GM19025 (cell line): ENCODE results near the gene TMEM271.

ENCODE experiments used
- ATAC-seq: cut with Tn5 transposase; IDR thresholded peaks from one replicate; pipeline ENCODE4 v1.9.1; 2021; ENCODE audit warnings: mild to moderate bottlenecking, low read depth, moderate library complexity; ENCODE audit not compliant: unreplicated experiment

Gene TMEM271

DNA sequence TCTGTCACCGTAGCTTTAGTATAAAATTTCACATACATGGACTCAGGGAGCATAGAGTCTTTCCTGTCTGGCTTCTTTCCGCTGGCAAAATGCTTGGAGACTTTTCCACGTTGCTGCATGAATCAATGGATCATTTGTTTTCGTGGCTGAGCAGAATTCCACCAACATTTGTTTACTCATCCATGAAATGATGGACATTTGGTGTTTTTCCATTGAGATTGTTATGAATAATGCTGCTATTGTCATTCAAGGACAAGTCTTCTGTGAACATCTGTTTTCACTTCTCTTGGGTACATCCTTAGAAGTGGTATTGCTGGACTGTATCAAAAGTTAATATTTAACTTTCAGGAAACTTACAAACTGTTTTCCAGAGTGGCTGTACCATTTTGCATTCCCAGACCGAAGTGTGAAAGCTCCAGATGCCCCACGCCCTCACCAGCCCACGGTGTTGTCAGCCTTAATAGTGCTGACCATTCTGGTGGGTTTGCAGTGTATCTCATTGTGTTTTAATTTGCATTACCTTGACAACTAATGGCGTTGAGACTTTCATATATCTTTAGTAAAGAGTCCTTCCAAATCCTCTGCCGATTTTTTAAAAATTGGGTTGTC, 5.8 kb upstream of the TMEM271 start:
- ATAC-seq = no peak

DNA sequence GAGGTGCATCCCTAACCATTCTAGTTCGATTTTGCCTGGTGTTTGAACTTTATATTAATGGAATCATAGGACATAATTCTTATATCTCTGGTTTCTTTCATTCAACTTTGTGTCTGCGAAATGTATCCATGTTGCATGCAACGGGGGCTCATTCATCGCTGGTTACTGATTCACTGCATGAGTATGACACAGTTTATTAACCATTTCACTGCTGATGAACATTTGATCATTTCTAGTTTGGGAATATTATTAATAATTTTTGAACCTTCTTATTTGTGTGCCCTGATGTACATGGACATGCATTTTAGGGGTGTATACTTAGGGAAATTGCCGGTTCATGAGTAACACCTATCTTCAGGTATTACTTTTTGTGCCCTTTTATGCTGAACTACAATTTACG, 5.1 kb upstream of the TMEM271 start:
- ATAC-seq = no peak

DNA sequence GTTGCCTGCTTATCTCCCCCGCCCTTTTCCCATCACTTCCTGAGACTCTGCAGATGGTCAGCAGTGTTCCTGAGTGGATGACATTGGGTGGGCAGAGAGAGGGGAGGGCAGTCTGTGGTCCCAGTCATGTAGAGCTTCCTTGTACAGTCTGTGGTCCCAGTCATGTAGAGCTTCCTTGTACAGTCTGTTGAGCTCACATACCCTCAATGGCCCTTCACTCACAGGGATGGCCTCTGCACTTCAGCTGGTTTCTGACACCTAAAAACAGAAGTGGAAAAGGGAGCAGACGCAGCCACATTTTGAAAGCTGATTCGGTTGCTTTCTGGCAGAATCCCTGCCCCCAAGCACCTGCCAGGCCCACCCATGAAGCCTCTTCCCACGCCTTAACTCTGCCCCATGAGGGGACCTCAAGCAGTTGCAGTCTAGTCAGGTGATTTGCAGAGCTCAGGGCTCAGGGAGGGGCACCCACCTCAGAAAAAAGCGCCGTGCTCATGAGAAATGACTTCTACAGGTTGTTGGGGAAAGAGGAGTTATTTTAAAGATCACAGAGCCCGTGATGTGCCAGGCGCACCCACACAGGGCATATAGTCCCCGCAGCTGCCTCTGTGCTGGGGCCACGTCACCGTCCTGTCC, 3.6 kb upstream of the TMEM271 start:
- no peak for ATAC-seq

DNA sequence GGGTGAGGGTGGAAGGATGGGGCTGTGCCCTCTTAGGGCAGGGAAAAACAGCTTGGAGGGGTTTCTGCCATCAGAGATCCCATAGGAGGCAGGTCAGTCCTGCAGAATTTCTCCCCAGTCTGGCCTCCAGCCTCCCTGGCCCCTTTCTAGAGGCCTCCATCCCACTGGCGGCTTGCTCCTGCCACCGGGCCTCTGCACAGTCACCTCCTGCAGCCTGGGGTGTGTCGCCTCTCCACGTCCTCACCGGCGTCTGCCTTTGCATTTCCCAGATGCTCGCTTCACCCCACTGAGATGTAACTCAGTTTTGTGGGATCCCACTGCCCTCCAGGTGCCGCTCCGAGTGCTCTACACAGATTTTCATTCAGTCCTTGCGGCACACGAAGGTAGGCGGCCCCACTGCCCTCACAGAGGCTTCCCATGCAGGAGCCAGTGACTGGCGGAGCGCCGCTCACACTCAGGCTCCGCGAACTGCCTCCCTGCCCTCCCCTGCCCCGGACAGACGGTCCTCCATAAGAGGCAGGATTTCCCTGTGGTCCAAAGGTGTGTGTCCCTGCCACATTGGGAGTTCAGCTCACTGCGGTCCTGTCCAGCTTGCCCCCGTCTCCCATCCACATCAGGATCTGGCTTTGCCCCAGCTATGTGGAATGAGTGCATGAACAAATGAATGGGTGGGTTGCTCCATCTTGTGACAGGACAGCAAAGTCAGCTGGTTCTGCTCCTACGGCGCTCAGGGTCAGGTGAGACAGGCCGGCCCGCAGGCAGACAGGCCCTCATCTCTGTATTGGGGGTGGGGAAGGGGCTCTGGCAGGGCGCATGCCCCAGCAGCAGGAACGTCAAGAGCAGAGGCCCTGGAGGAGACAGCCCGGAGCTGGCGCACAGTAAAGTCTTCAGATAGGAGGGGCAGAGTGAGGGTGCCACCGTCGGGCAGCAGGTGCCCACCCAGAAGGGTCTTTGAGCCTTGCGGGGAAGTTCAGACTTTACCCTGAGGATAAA, 2.7 kb upstream of the TMEM271 start:
- ATAC-seq = no peak

DNA sequence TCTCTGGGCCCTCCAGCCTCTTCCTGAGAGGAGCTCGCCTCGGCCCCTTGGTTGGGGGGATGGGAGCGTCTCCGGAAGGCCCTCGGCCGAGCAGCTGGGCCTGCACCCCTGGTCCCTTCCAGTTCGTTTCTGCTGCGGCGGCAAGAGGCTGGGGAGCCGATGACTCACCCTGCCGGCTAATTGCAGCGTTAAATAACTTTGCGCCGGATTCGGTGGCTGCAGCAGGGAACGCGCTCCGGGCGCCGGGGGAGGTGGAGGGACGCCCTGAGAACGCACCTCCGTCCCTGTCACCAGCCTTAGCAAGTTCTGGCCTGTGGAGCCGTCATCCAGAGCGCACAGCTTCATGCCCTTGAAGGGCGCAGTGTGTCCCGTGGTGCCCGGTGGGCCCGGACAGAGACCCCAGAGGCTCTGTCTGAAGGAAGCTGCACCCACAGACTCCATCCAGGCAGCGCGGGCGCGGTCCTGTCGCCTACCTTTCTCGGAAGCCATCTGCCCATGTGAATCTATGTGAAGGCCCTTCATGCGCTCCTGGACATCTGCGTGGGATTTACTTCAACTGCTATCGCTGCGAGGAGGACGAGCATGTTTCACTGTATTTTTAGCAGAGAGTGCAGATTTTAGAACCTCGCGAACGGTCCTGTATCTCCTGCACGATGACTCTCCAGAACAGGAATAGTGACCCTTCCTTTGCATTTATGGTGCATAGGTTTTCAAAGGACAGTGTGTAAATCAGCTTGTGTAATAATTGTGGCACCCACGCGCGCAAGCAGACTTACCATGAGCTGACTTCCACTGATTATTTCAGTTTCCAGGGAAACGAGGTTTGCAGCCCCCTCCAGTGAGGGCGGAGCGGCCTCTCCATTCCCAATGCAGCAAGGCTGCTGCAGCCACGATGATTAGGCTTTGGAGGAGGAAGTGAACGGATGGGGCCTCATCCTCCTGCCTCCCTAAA, 1.7 kb upstream of the TMEM271 start:
- no peak for ATAC-seq

DNA sequence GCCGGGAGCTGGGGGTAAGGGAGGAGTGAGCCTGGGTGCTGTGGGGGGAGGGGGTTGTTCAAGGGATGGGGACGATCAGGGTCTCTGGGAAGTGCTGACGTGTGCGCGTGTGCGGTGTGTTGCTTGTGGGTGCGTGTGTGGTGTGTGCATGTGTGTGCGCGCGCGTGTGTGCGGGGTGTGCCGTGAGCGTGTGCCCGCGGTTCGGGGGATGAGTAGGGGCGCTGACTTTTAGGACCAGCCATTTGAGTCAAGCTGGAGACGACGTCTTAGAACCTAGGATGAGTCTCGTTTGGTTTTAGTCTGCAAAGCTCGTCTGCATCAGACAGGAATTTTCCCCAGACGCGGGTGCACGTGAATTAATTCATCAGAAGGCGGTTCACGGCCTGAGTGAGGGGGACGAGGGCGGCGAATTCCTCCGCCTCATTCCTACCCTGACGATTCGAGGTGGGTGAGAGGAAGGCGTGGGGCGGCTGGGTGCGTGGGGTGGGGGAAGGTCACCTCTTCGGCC, 950 bp upstream of the TMEM271 start:
- ATAC-seq = no peak

DNA sequence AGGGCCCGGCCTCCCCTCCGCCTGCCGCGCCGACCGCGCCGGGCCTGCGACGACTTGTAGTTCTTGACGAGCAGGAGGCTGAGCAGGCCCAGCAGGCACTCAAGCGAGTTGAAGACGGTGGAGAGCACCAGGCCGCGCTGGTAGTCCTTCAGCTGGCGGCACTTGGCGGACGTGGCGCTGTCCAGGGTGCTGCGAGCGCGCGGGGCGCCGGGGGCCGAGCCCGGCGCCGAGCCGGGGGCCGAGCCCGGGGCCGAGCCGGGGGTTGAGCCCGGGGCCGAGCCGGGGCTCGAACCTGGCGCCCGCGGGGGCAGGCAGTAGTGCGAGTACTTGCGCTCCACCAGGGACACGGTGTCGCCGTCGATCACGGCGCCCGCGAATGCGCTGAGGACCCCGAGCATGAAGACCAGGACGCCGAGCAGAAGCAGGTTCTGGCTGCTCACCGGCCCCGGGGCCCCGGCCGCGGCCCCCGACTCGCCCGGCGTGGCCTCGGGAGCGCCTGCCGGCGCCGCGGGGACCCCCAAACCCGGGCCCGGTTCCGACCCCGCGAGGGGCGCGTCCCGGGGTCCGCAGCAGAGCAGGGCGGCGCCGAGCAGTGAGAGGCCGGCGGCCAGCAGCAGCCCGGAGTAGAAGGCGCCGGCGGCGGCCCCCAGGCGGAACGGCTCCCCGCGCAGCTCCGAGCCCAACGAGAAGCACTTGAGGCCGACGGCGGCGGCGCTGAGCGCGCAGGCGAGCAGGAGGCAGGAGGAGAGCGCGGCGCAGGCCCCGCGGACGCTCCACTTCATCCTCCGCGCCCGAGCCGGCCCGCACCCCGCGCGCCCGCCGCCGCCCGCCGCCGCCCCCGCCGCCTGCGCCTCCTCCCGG, 584 bp downstream of the TMEM271 start:
- no peak for ATAC-seq

DNA sequence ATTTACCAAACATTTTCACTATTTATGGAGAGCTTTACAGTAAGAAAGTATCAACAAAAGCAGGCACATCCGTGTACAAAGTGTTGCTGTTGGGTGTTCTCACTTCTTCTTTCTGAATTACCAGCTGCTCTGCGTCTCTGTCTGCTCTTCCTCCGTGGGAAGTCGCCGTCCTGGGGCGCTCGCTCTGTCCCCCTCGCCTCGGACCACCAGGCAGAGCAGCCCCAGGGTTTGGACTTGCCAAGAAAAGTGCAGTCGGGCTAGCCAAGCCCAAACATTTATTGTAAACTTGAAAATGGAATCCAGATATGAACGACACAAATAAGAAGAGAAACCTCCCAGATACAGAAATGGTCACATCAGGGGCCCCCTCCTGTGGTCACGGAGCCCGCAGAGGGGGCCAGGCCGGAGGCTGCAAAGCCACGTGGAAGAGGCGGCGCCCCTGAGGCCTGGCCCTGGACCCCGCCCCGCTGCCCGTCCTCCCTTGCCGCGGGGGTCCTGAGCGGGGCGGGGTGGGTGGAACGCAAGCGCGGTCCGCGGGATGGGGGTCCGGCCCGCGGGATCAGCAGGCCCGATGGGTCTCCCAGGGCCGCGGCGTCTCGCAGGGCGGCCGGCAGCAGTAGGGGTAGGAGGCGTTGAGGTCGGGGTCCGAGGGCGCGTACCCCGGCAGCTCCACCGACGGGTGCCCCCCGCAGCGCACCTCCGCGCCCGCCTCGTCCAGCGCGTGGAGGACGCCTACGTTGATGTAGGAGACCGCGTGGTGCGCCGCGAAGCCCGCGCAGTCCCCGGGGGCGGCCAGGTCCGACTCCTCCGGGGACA, 1.5 kb downstream of the TMEM271 start:
- no peak for ATAC-seq

DNA sequence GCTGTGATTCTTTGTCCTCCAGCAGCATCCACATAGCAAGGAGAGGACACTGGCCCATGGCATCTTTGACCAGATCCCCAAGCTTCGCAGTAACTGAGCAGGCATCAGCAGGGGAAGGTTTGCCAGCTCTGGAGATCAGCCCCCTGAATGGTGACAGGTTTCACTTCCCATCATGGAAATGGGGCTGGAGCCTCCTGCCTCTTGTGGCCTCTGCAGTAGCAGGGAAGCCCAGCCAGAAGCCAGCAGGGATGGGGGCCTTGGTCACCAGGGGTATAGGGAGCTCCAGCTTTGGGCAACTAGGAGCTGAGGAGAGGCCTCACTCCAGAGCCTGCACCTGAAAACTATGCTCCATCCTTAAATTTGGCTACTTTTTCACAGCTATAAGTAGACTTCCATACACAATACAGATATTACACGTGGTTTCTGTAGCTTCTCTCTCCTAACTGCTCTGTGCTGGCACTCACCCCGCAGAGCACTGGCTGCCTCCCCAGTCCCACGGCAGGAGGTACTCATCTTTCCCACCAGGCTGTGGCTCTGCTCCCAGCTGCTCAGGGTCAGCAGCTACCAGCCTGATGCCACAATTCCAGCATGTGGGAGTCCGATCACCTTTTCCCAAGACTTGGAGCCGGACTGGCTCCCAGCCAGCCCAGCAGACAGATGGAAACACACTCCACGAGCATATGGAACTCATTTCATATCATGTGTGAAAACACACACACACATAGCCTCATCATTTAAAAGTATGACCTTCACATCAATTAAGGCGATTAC, 2.8 kb downstream of the TMEM271 start:
- no peak for ATAC-seq

DNA sequence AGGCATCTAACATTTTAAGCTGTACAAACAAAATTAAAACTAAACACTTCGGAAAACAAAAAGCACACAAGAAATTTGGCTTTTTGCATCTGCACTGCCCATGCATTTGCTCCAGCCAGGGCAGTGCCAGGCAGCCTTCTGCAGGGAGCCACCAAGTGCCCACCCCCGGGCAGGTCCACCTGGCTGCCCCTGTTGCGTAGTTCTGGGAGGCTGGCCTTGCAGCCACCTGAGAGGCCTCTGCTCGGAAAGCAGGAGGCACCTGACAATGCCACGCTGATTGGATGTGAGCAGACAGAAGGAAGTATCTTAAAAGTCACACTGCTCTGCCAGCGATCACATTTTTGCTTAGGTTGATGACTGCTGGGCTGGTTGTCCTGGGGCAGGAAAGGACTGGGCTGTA, 3.5 kb downstream of the TMEM271 start:
- no peak for ATAC-seq

DNA sequence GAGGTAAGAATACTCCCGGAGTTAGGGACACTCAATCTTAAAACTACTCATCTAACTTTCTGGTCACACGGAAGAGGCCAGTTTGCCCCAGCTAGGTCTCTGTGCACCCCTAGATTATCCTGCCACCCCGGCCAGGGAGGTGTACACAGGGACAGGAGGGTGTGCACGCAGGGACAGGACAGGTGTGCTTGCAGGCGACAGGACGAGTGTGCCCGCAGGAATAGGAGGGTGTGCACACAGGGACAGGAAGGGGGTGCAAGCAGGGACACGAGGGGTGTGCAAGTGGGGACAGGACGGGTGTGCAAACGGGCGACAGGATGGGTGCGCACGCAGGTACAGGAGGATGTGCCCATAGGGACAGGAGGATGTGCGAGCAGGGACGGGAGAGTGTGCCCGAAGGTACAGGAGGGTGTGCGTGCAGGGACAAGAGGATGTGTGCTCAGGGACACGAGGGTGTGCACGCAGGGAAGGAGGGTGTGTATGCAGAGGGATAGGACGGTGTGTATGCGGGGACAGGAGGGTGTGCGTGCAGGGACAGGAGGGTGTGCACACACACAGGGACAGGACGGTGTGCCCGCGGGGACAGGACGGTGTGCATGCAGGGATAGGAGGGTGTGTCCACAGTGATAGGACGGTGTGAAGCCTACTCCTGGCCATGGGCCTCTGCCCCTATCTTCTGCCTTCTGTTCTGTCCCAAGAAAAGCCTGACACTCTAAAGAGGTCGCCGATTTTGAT, 4.1 kb downstream of the TMEM271 start:
- ATAC-seq = no peak

DNA sequence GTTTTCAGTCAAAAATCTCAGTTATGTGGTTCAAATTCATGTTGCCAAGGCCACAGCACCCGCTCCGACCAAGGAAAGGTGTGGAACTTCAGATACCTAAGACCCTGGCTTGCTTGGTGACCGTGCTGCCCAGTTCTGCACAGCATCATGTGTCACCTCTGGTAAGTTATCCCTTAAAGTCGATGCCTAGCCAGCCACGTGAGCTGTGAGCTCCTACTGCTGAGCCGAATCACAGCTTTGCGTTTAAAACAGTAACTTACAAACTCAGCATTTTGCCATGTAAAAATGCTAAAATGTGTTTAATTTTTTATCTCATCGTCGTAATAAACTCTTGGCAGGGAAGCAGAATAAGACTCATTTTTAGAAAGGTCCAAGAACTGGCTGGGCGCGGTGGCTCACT, 5.3 kb downstream of the TMEM271 start:
- ATAC-seq = no peak

DNA sequence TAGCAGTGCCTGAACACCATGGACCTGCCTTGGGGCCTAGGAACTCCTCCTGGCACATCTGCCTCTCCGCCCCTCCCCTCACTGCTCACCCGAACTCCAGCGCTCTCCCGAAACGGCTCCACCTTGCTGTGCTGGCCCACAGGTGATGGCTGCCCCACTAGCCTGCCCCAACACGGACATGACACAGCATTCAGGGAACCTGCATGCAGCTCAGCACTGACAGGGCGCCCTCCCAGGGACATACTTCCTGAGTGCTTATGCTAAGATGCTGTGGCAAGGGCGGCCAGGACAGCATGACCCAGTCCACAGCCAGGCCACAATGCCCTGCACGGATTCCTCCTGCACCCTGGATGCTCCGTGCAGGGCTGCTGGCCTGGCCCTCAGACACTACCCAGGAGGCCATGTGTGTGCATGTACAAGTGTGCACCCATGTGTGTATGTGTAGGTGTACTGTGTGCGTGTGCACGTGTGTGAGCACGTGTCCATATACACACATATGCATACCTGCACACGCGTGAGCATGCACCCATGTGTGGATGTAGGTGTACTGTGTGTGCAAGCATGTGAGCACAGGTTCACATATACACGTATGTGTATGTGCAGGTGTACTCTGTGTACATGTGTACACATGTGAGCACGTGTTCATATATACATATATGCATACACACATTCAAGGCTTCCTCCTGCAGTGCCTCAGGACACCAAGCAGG, 6.0 kb downstream of the TMEM271 start:
- ATAC-seq = no peak

DNA sequence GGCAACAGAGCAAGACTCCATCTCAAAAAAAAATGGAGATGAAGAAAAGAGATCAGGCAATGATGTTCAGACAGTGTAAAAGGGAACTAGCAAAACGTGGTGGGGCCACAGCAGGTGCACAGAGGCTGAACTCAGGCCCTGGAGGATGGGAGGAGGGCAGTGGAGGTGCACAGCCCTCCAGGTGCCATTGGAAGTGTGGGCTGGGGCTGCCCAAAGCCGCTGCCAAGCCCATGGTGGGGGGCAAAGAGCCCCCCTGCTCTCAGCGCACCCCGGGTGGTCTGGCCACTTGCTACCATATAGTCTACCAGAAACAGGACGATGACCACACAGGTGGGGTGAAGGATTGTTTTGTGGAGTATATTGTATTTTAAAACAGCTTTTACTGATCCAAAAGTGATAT, 7.1 kb downstream of the TMEM271 start:
- no peak for ATAC-seq

DNA sequence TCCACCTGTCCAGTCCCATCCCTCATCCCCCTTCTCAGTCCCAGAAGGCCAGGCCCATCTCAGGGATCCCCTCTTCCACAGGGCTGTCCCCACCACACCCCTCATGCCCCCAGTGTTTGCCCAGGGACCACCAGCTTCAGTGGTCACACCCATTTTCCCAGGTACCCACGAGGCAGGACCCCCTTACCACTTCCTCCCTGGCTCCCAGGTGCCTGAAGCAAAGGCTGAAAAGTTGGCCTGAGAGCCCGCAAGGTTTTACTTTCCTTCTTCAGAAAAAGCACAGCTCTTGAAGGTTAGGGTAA, 7.8 kb downstream of the TMEM271 start:
- no peak for ATAC-seq

DNA sequence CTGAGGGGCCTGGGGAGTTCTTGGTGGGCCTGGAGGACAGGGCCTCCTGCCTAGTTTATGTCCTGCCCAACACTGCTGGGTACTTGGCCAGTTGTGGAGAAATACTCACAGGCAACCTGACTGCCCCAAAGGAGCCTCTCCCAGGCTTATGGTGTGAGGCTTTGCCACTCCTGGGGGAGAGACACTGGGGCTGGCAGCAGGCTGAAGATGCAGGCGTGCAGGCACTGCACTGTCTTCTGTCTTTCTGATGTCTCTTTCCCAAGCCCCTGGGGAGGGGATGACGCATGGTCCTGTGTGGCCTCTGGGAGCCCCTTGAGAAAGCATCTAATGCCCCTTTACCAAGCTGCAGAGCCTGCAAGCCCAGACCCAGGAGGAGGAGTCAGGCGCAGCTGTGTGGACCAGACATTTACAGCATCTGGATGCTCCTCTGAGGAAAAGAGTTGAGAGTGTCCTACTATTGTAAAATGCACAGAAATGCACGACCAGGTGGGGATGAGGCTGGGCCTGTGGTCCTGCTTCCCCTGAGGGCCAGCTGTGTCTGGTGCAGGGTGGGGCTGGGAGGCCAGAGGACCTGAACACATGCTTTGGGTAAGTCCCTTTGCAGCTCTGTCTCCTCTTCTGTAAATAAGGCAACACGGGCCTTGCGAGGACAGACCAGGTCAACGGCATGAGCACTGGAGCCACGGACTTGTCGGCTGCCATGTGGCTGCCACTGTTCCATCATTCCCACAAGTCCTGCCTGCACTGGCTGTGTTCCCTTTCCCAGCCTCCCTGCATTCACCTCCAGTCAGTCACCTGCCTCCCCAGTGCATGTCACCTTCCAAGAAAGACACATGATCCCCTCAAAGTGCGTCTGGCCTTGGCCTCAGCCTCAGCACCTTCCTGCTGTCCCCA, 8.4 kb downstream of the TMEM271 start:
- no peak for ATAC-seq
